SK-N-SH treated with all-trans-retinoic acid at 6 μM for 48 hours (cell line): ENCODE data around the gene MDFIC2.

Experiments used
- ARNTL ChIP-seq: fragments of 450-650 bp; formaldehyde crosslinking; IDR thresholded peaks from 2 replicates; pipeline ENCODE4 v1.5.0; 2020; ENCODE audit warnings: low read depth, mild to moderate bottlenecking, moderate library complexity, borderline replicate concordance
- CSDC2 ChIP-seq: fragments of 250-450 bp; sonication (Bioruptor Pico); IDR thresholded peaks from 2 replicates; pipeline ENCODE4 v1.5.0; 2020; ENCODE audit warnings: mild to moderate bottlenecking, moderate library complexity
- RARB ChIP-seq: fragments of 250-450 bp; sonication (Bioruptor Pico); IDR thresholded peaks from 2 replicates; pipeline ENCODE4 v1.8.0; 2021; ENCODE audit warnings: mild to moderate bottlenecking, moderate library complexity
- TCF4 ChIP-seq: fragments of 250-450 bp; sonication (Bioruptor Pico); IDR thresholded peaks from 2 replicates; pipeline ENCODE4 v1.8.0; 2021; ENCODE audit warnings: mild to moderate bottlenecking, moderate library complexity, borderline replicate concordance
- TSHZ2 ChIP-seq: fragments of 250-450 bp; sonication (Bioruptor Pico); IDR thresholded peaks from 2 replicates; pipeline ENCODE4 v1.5.0; 2020; ENCODE audit warnings: mild to moderate bottlenecking, moderate library complexity
- ZC3H10 ChIP-seq: fragments of 250-450 bp; sonication (Bioruptor Pico); IDR thresholded peaks from 2 replicates; pipeline ENCODE4 v1.5.1; 2021; ENCODE audit warnings: mild to moderate bottlenecking, moderate library complexity
- ZFP3 ChIP-seq: fragments of 250-450 bp; sonication (Bioruptor Pico); IDR thresholded peaks from 2 replicates; pipeline ENCODE4 v1.5.0; 2020; ENCODE audit warnings: mild to moderate bottlenecking, moderate library complexity
- ZFP30 ChIP-seq: fragments of 450-650 bp; formaldehyde crosslinking; IDR thresholded peaks from 2 replicates; pipeline ENCODE4 v1.5.0; 2022; ENCODE audit warnings: mild to moderate bottlenecking, moderate library complexity
- TF ChIP-seq, protein P1 (sequence below): fragments of 250-450 bp; sonication (Bioruptor Pico); IDR thresholded peaks from 2 replicates; pipeline ENCODE4 v1.5.1; 2020; ENCODE audit warnings: low read depth, mild to moderate bottlenecking, moderate library complexity
- TF ChIP-seq, protein P2 (sequence below): fragments of 250-450 bp; sonication (Bioruptor Pico); IDR thresholded peaks from 2 replicates; pipeline ENCODE4 v1.8.0; 2020; ENCODE audit warnings: mild to moderate bottlenecking, moderate library complexity, borderline replicate concordance

- TF ChIP-seq, protein P1, sequence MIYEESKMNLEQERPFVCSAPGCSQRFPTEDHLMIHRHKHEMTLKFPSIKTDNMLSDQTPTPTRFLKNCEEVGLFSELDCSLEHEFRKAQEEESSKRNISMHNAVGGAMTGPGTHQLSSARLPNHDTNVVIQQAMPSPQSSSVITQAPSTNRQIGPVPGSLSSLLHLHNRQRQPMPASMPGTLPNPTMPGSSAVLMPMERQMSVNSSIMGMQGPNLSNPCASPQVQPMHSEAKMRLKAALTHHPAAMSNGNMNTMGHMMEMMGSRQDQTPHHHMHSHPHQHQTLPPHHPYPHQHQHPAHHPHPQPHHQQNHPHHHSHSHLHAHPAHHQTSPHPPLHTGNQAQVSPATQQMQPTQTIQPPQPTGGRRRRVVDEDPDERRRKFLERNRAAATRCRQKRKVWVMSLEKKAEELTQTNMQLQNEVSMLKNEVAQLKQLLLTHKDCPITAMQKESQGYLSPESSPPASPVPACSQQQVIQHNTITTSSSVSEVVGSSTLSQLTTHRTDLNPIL (CRISPR knock-in tag) = no peak
- TF ChIP-seq TCF4 (CRISPR knock-in tag) = no peak
- TF ChIP-seq ZFP30 = no peak
- no peak for TF ChIP-seq RARB
- TF ChIP-seq ARNTL (CRISPR knock-in tag) = no peak
- no peak for TF ChIP-seq TSHZ2 (CRISPR knock-in tag)
- TF ChIP-seq, protein P2, sequence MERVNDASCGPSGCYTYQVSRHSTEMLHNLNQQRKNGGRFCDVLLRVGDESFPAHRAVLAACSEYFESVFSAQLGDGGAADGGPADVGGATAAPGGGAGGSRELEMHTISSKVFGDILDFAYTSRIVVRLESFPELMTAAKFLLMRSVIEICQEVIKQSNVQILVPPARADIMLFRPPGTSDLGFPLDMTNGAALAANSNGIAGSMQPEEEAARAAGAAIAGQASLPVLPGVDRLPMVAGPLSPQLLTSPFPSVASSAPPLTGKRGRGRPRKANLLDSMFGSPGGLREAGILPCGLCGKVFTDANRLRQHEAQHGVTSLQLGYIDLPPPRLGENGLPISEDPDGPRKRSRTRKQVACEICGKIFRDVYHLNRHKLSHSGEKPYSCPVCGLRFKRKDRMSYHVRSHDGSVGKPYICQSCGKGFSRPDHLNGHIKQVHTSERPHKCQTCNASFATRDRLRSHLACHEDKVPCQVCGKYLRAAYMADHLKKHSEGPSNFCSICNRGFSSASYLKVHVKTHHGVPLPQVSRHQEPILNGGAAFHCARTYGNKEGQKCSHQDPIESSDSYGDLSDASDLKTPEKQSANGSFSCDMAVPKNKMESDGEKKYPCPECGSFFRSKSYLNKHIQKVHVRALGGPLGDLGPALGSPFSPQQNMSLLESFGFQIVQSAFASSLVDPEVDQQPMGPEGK (CRISPR knock-in tag) = no peak
- TF ChIP-seq ZC3H10 (CRISPR knock-in tag) = no peak
- TF ChIP-seq CSDC2 (CRISPR knock-in tag) = no peak
- TF ChIP-seq ZFP3 (CRISPR knock-in tag) = no peak
Measured at GRCh38 chr3:70244422-70244821, 68.0 kb downstream of the MDFIC2 start.
